ENCODE results near the gene HDAC4.

Gene HDAC4

GRCh38 chr2:239124152-239124899 is 276.5 kb downstream of the HDAC4 start:
- Histone ChIP-seq H3K27ac (ENCODE audit: low read depth, low read length, poor library complexity, severe bottlenecking) (no peak overlapping the region), H3K79me2 (ENCODE audit: insufficient read depth, low read length) (no peaks in the 10 kb centered on the region), H3K27me3 (ENCODE audit: insufficient read depth, low read length) (no peaks in the 10 kb centered on the region), H3K4me1 (ENCODE audit: insufficient read depth, low read length, severe bottlenecking) (no peaks in the 10 kb centered on the region), H4K20me1 (ENCODE audit: insufficient read depth, low read length) (no peaks in the 10 kb centered on the region), H3K9me3 (ENCODE audit: low read length) (no peaks in the 10 kb centered on the region), H3F3A (ENCODE audit: insufficient read depth, low read length) (no peaks in the 10 kb centered on the region), H3K36me3 (ENCODE audit: insufficient read depth, low read length) (no peaks in the 10 kb centered on the region), H2AFZ (ENCODE audit: low read length) (no peak overlapping the region), H3K9ac (ENCODE audit: low read length) (no peak overlapping the region), H3K9me2 (ENCODE audit: low read depth, low read length) (no peaks in the 10 kb centered on the region), H3K4me3 (ENCODE audit: low read depth, low read length, poor library complexity, severe bottlenecking) (no peak overlapping the region), H3K4me2 (ENCODE audit: low read length) (no peak overlapping the region)
- TF ChIP-seq EZH2 (IDR thresholded peaks at IDR 0.05; ENCODE audit: borderline replicate concordance, low read length) = no peak
- TF ChIP-seq, protein P1, sequence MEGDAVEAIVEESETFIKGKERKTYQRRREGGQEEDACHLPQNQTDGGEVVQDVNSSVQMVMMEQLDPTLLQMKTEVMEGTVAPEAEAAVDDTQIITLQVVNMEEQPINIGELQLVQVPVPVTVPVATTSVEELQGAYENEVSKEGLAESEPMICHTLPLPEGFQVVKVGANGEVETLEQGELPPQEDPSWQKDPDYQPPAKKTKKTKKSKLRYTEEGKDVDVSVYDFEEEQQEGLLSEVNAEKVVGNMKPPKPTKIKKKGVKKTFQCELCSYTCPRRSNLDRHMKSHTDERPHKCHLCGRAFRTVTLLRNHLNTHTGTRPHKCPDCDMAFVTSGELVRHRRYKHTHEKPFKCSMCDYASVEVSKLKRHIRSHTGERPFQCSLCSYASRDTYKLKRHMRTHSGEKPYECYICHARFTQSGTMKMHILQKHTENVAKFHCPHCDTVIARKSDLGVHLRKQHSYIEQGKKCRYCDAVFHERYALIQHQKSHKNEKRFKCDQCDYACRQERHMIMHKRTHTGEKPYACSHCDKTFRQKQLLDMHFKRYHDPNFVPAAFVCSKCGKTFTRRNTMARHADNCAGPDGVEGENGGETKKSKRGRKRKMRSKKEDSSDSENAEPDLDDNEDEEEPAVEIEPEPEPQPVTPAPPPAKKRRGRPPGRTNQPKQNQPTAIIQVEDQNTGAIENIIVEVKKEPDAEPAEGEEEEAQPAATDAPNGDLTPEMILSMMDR (IDR thresholded peaks at IDR 0.05; ENCODE audit: low read length) = no peak

DNA sequence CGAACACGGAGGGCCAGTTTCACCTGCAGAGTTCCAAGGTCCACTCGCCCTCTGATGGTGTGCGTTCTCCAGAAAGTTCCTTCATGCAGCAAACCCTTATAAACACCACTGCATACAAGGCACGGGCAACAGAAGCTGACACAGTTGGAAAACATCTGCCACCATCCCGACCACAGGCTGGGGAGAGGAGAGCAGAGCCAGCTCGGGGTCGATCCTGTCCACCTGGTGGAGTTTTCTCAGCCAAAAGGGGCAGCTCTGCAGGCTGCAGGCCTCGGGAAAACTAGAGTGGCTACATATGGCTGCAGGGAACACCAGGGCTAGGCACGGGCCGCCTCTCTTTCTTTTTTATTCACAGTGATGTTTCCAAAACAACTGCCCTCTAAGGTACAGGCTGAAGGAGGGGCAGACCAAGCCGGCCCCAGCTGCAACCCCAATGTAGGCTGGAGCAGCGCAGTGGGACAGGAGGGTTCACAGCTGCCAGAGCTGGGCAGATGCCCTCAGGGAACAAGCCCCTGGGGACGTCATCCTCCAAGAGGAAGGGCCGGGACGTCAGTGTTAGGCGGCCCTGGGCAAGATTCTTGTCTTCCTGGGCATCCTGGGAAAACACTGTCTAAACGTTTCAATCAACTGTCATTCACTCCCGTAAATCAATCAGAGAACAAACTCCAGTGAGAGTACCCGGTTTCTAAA is 278.3 kb downstream of the HDAC4 start:
- Histone ChIP-seq H3F3A (ENCODE audit: insufficient read depth, low read length) (no peaks in the 10 kb centered on the region), H3K27me3 (ENCODE audit: insufficient read depth, low read length) (no peaks in the 10 kb centered on the region), H3K36me3 (ENCODE audit: insufficient read depth, low read length) (no peaks in the 10 kb centered on the region), H3K9ac (ENCODE audit: low read length) (no peak overlapping the region), H3K27ac (ENCODE audit: low read depth, low read length, poor library complexity, severe bottlenecking) (no peak overlapping the region), H3K9me2 (ENCODE audit: low read depth, low read length) (no peaks in the 10 kb centered on the region), H4K20me1 (ENCODE audit: insufficient read depth, low read length) (no peaks in the 10 kb centered on the region), H3K79me2 (ENCODE audit: insufficient read depth, low read length) (no peaks in the 10 kb centered on the region), H3K4me1 (ENCODE audit: insufficient read depth, low read length, severe bottlenecking) (no peaks in the 10 kb centered on the region), H2AFZ (ENCODE audit: low read length) (no peak overlapping the region), H3K9me3 (ENCODE audit: low read length) (no peaks in the 10 kb centered on the region), H3K4me2 (ENCODE audit: low read length) (no peak overlapping the region), H3K4me3 (ENCODE audit: low read depth, low read length, poor library complexity, severe bottlenecking) (no peak overlapping the region)
- TF ChIP-seq, protein P1 (IDR thresholded peaks at IDR 0.05; ENCODE audit: low read length) = no peak
- TF ChIP-seq EZH2 (IDR thresholded peaks at IDR 0.05; ENCODE audit: borderline replicate concordance, low read length) = no peak

DNA sequence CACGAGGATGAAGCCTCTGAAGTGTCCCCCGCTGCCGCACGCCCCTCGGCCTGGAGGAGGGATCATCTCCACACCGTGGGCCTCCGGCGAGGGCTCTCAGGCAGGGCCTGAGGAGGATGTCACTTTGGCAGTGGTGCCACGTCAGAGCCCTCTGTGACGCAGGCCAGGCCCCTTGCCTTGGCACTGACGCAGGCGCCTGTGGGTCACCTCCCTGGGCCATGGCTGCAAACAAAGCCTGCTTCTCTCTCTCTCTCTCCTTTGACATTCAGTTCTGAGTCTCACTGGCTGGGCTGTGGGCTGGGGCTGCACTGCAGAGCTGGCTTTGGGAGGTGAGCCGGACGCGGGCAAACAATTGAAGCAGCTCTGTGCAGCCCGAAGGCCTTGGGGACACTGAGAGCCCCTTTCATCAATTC is 279.2 kb downstream of the HDAC4 start:
- no peaks in the 10 kb centered on the region for H3K36me3 ChIP-seq (ENCODE audit: insufficient read depth, low read length)
- no peaks in the 10 kb centered on the region for H3K27me3 ChIP-seq (ENCODE audit: insufficient read depth, low read length)
- no peak overlapping the region for H3K9ac ChIP-seq (ENCODE audit: low read length)
- no peaks in the 10 kb centered on the region for H3K9me3 ChIP-seq (ENCODE audit: low read length)
- H2AFZ ChIP-seq (ENCODE audit: low read length) = no peak overlapping the region
- TF ChIP-seq EZH2 (IDR thresholded peaks at IDR 0.05; ENCODE audit: borderline replicate concordance, low read length) = no peak
- TF ChIP-seq, protein P1 (IDR thresholded peaks at IDR 0.05; ENCODE audit: low read length) = no peak
- no peaks in the 10 kb centered on the region for H3K79me2 ChIP-seq (ENCODE audit: insufficient read depth, low read length)
- no peak overlapping the region for H3K27ac ChIP-seq (ENCODE audit: low read depth, low read length, poor library complexity, severe bottlenecking)
- H3K4me2 ChIP-seq (ENCODE audit: low read length) = no peak overlapping the region
- no peaks in the 10 kb centered on the region for H3K4me1 ChIP-seq (ENCODE audit: insufficient read depth, low read length, severe bottlenecking)
- no peak overlapping the region for H3K4me3 ChIP-seq (ENCODE audit: low read depth, low read length, poor library complexity, severe bottlenecking)
- H3F3A ChIP-seq (ENCODE audit: insufficient read depth, low read length) = no peaks in the 10 kb centered on the region
- no peaks in the 10 kb centered on the region for H4K20me1 ChIP-seq (ENCODE audit: insufficient read depth, low read length)
- no peaks in the 10 kb centered on the region for H3K9me2 ChIP-seq (ENCODE audit: low read depth, low read length)
